AG09319 (cell line): Measurements from ENCODE around the gene SLC39A5.

Experiments
- DNase-seq: peaks from one replicate; pipeline ENCODE4 v3.0.0-alpha.2; 2010; ENCODE audit warnings: low read depth; ENCODE audit errors: extremely low read depth
- CTCF ChIP-seq: IDR thresholded peaks from 2 replicates; pipeline ENCODE4 v1.5.1; 2011; ENCODE audit warnings: low read depth, mild to moderate bottlenecking, inconsistent platforms, low read length, moderate library complexity

Gene SLC39A5

DNA sequence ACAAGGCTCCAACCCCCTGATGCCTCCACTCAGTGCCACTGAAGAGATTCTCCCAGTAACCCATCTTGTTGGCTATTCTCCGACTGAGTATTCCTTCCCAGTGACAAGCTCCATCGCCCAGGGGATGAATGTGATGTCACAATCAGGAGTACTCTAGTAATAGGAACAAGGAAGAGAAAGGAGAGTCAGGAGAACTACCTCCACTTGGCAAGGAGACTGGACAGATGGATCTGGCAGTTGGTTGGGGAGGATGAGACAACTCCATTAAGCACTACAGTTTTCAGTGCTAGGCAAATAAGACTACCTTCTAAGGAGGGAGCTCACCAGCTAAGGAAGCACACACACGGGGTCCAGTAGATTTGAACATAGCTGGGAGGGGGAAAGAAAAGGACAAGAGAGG, 13.4 kb upstream of the SLC39A5 start:
- no peak for TF ChIP-seq CTCF
- DNase-seq = no peak

DNA sequence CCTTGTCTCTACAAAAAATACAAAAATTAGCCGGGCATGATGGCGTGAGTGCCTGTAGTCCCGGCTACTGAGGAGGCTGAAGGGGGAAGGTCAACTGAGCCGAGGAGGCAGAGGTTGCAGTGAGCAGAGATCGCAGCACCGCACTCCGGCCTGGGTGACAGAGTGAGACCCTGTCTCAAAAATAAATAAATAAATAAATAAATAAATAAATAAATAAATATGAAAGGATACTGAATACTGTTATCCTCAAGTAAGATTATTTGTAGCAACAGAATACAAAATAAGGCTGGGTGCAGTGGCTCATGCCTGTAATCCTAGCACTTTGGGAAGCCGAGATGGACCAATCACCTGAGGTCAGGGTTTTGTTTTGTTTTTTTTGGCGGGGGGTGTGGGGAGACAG, 10.0 kb upstream of the SLC39A5 start:
- no peak for TF ChIP-seq CTCF
- no peak for DNase-seq

- no peak for TF ChIP-seq CTCF
- DNase-seq = peak; percentile 23
Observed at GRCh38 chr12:56220611-56221231, 9.1 kb upstream of the SLC39A5 start.

DNA sequence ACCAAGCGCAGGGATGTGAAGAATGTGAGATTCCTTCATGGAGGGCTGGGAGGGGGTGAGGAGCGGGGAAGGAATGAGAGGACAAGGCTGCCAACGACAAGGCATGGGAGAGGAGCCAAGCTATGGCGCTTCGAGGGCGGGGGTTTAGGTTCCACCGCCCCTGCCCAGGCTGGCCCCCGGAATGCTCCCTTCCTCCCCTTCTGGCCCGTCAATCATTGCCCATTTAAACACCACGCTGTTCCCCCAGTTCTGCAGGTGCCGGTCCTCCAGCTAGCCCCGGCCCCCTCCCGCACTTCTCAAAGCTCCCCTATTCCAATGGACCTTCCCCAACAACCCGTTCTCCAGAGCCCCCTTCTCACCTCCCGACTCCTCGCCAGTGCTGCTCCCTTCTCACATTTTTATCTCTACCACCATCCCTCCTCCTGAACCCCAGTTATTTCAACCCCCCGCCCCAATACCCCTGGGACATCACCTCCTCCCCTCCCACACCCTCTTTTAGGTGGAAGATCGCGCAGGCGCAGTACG, 8.6 kb upstream of the SLC39A5 start:
- peak; percentile 65 for DNase-seq
- no peak for TF ChIP-seq CTCF

- DNase-seq = peak; percentile 95
- TF ChIP-seq CTCF = no peak
Observed at GRCh38 chr12:56221757-56222530, 7.9 kb upstream of the SLC39A5 start, which contains the start of gene RNF41. RNF41 (minus strand) TSS chr12:56221922; CDS start chr12:56214047, 7,875 bp downstream.

DNA sequence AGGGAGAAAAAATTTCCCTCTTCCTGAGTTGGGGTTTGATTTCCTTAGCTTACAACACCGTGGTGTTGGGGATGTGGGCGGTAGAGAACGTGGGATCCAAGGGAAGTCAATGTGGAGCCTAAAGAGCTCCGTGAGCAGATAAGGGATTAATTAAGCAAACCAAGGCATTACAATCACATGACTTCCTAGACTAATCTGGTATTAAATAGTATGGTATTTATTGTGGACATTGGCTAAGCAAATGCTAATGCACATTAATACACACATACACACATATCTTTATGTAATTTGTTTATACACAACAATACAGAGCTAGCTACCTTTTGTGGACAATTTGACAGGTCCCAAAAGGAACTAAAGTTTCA, 7.3 kb upstream of the SLC39A5 start:
- DNase-seq = no peak
- no peak for TF ChIP-seq CTCF

GRCh38 chr12:56223571-56224101, 6.2 kb upstream of the SLC39A5 start:
- DNase-seq = no peak
- TF ChIP-seq CTCF = no peak
